Activated CD8-positive, alpha-beta memory T cell treated with anti-CD3 and anti-CD28 coated beads, Interleukin-2, amount 50 U/mL, for 4 hours (primary cell): ENCODE measurements around the gene DRD4.
A peak's percentile ranks its signal among the peaks of the same experiment; 100 is the strongest.
"Not testable (repeated sequence)": the region's sequence is repeated elsewhere in the genome, so short reads cannot be mapped to it uniquely, and the experiment has no call there.

Experiments
- DNase-seq: peaks from one replicate; pipeline ENCODE4 v3.0.0-alpha.2; 2020

DRD4 gene

DNA sequence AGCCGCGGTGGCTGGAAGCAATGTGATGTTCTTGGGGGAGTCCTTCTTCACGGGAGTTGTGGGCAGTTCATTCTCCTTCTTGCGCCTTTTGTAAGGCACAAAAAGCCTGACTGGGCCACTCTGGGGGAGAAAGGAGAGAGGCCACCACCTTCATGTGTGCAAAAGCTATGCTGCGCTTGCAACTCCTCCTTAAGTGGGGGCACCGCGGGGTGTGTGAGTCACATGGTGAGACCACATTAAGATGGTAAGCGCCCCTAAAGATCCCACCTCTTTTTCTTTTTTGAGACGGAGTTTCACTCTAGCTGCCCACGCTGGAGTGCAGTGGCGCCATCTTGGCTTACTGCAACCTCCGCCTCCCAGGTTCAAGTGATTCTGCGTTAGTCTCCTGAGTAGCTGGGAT lies 43.9 kb downstream of the DRD4 start:
- DNase-seq, result peak; percentile 38

DNA sequence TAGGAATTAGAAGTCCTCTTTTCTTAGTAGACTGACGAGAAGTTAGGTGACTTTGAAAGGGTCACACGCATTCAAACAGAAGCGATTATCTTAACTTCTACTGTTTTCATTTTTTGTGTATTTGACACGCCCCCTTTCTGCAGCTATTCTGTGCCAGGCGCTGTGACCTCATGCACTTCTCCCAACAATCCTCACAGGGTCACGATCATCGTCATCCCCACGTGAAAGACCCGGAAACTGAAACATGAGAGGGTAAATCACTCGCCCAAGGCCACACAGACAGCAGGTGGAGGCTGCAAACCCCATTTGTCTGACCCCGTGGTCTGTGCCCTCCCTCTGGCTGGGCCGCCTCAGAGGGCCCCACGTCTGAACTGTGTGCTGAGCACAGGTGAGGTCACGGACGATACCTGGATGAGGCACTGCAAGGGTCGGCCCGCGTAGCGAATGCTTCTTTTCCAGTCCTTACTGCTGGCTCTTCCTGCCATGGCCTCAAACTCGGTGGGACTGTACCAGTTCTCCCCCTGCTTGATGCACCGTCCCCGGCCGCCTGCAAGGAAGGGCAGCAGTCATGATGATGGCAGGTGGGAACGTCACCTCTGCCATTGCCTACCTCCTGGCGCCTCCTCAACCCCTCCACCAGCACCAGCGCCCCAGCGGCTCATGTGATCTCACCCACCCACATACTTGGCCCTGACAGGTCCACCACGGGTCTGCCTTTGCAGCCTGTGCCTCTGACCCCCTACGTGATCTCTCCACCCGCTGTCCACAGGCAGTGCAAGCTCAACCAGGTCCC lies 49.6 kb downstream of the DRD4 start:
- no peak for DNase-seq

DNA sequence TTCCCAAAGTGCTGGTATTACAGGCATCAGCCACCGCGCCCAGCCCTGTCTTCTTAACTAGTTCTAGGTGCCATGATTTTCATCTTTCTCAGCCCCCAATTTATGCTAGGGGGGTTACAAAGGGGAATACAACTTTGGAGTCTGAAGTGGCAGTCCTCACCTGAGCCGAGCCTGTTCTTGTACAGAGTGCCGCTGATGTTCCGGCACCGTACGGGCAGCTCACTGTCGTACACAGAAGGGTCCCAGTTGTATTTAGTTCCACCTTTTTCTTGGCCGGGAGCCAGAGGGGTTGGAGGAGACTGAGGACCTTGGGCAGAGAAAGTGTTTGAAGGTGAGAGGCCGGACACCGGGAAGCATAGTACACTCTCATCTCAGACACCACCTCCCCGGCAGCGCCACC lies 50.7 kb downstream of the DRD4 start:
- DNase-seq, result no peak

DNA sequence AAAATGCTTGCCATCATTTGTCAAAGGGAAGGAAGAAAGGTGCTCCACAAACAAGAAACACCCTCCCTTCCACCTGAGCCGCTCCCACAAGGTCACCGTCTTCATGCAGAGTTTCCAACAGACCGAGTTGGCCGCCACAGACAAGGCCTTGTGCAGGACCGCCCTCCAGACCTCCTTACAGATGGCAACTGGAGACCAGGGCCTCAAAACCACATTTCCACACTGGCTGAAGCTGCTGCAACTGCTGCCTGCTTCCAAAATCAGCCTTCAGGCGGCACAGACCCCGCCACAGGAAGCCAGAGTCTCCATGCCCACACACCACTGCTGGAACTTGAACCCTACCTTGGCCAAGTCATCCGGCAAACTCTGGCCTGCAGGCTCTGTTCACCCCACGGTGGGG lies 51.6 kb downstream of the DRD4 start:
- no peak for DNase-seq

DNA sequence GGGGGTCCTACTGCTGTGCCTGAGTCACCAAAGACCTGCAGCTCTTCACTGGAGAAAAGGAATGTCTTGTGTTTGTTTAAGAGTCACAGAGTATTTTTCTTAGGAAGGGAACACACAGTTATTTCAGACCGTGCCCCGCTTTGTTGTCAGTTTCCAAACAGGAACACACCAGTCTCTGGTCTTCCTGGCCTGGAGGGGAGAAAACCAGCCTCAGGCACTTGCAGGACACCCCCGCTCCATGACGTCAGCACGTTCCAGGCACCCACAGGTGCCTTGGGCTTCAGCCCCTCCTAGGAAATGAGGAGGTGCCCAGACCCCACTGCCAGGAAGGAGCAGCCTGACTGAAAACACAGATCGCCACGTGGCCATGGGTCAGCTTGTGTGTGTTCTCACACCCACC lies 52.6 kb downstream of the DRD4 start:
- no peak for DNase-seq

DNA sequence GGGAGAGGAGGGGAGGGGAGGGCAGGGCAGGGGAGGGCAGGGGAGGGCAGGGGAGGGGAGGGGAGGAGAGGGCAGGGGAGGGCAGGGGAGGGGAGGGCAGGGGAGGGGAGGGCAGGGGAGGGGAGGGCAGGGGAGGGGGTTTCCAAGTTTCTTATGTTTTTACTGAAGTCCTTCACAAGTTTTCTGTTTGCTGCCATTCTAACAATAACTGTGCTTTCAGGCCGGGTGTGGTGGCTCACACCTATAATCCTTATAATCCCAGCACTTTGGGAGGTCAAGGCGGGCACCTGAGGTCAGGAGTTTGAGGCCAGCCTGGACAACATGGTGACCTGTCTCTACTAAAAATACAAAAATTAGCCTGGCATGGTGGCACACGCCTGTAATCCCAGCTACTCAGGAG lies 53.2 kb downstream of the DRD4 start:
- DNase-seq, result not testable (repeated sequence)
